Activated naive CD8-positive, alpha-beta T cell treated with anti-CD3 and anti-CD28 coated beads, Interleukin-2, amount 10 ng/mL, durations not matched to agents 7 days and 5 days (primary cell): ENCODE data around the gene PGAP6. TPM values are rescaled to one million over a fixed set of nuclear protein-coding genes. Genes with fewer than 3 reads are reported as not detected.

Experiments used
- ATAC-seq: fragments of 150-1000 bp; cut with Tn5 transposase; one replicate; pipeline ENCODE4 v1.10.0; 2021; ENCODE audit warnings: low read depth, moderate library complexity
- POLR2A ChIA-PET: fragments of 350-600 bp; sonication (Branson Sonifier 250); formaldehyde crosslinking; loops from one replicate; lab custom pipeline; 2021; ENCODE audit warnings: antibody characterized with exemption; lab: Charles Lee
- DNase-seq: peaks from one replicate; pipeline ENCODE4 v3.0.0; 2021
- H3K27ac Mint-ChIP-seq: one replicate; pipeline ENCODE4 v1.8.0; 2022; ENCODE audit warnings: mild to moderate bottlenecking, mixed read lengths
- H3K27me3 Mint-ChIP-seq: one replicate; pipeline ENCODE4 v1.8.0; 2022; ENCODE audit warnings: mild to moderate bottlenecking, moderate library complexity, mixed read lengths
- H3K36me3 Mint-ChIP-seq: one replicate; pipeline ENCODE4 v1.8.0; 2021; ENCODE audit warnings: mild to moderate bottlenecking, mixed read lengths
- H3K4me1 Mint-ChIP-seq: one replicate; pipeline ENCODE4 v1.8.0; 2021; ENCODE audit warnings: mixed read lengths
- H3K4me3 Mint-ChIP-seq: one replicate; pipeline ENCODE4 v1.8.0; 2022; ENCODE audit warnings: mild to moderate bottlenecking, moderate library complexity, mixed read lengths
- H3K9me3 Mint-ChIP-seq: one replicate; pipeline ENCODE4 v1.8.0; 2021; ENCODE audit warnings: mixed read lengths
- total RNA-seq, 2 experiments: library from RNA; stranded (reverse); gene quantifications; one replicate each; pipeline ENCODE4 v1.2.3, GENCODE V29; 2021

The PGAP6 gene
- total RNA-seq, 2 experiments from 2014 or later: 58.9 to 59.0 TPM

- Mint-ChIP-seq H3K4me3 (no peak overlapping the region), H3K36me3 (no peaks in the 10 kb centered on the region), H3K9me3 (no peaks in the 10 kb centered on the region), H3K4me1 (no peaks in the 10 kb centered on the region), H3K27ac (no peak overlapping the region), H3K27me3 (no peaks in the 10 kb centered on the region)
- POLR2A ChIA-PET: no interaction called here
- DNase-seq (no peak), ATAC-seq (no peak)
Observed at GRCh38 chr16:414395-415169, 32.8 kb upstream of the PGAP6 start.

GRCh38 chr16:411576-412265 is 29.9 kb upstream of the PGAP6 start:
- Mint-ChIP-seq H3K4me3 (no peak overlapping the region), H3K27ac (no peak overlapping the region), H3K27me3 (no peaks in the 10 kb centered on the region), H3K9me3 (no peaks in the 10 kb centered on the region), H3K36me3 (no peaks in the 10 kb centered on the region), H3K4me1 (no peaks in the 10 kb centered on the region)
- DNase-seq (no peak), ATAC-seq (no peak)
- POLR2A ChIA-PET: no interaction called here

- no peak for ATAC-seq
- no peaks in the 10 kb centered on the region for H3K27me3 Mint-ChIP-seq
Observed at GRCh38 chr16:410516-411178, 28.9 kb upstream of the PGAP6 start.

GRCh38 chr16:407253-407652 is 25.5 kb upstream of the PGAP6 start:
- Mint-ChIP-seq H3K27me3 (no peaks in the 10 kb centered on the region), H3K9me3 (no peaks in the 10 kb centered on the region), H3K4me1 (no peaks in the 10 kb centered on the region), H3K36me3 (no peaks in the 10 kb centered on the region), H3K27ac (no peak overlapping the region), H3K4me3 (no peak overlapping the region)
- POLR2A ChIA-PET: no interaction called here
- ATAC-seq (no peak), DNase-seq (no peak)

More at GRCh38 chr16:410516-411178, 28.9 kb upstream of the PGAP6 start:
- H3K4me1 Mint-ChIP-seq: no peaks in the 10 kb centered on the region
- no peak overlapping the region for H3K27ac Mint-ChIP-seq
- no peaks in the 10 kb centered on the region for H3K9me3 Mint-ChIP-seq
- H3K4me3 Mint-ChIP-seq: no peak overlapping the region
- DNase-seq: no peak
- POLR2A ChIA-PET: no interaction called here
- H3K36me3 Mint-ChIP-seq: no peaks in the 10 kb centered on the region

GRCh38 chr16:405548-406506 is 24.0 kb upstream of the PGAP6 start:
- Mint-ChIP-seq H3K9me3 (no peaks in the 10 kb centered on the region), H3K4me3 (no peak overlapping the region), H3K4me1 (no peaks in the 10 kb centered on the region), H3K36me3 (no peaks in the 10 kb centered on the region), H3K27ac (no peak overlapping the region), H3K27me3 (no peaks in the 10 kb centered on the region)
- POLR2A ChIA-PET: no interaction called here
- DNase-seq (no peak), ATAC-seq (no peak)

GRCh38 chr16:404971-405486 is 23.3 kb upstream of the PGAP6 start:
- POLR2A ChIA-PET: no interaction called here
- no peak overlapping the region for H3K27ac Mint-ChIP-seq
- no peak overlapping the region for H3K4me3 Mint-ChIP-seq
- H3K27me3 Mint-ChIP-seq: no peaks in the 10 kb centered on the region
- DNase-seq: no peak
- no peak for ATAC-seq
- no peaks in the 10 kb centered on the region for H3K36me3 Mint-ChIP-seq
- H3K9me3 Mint-ChIP-seq: no peaks in the 10 kb centered on the region
- peaks cover 7% of the 10 kb centered on the region for H3K4me1 Mint-ChIP-seq

- Mint-ChIP-seq H3K4me1 (peaks cover 8% of the 10 kb centered on the region), H3K4me3 (peak within 1 kb of the TSS; percentile 89), H3K9me3 (no peaks in the 10 kb centered on the region), H3K27ac (peak within 1 kb of the TSS; percentile 79), H3K27me3 (peaks cover 14% of the 10 kb centered on the region), H3K36me3 (no peaks in the 10 kb centered on the region)
- POLR2A ChIA-PET: interaction anchor here (0.6 to 2.4 kb wide), 5 partner anchors 19 to 318 kb away, joined by 3 to 14 read pairs (median 7); partner anchors contain the start of genes MRPL28, PGAP6 and RAB11FIP3
- ATAC-seq (peak; percentile 85), DNase-seq (peak; percentile 99)
Observed at GRCh38 chr16:401468-402348, 19.9 kb upstream of the PGAP6 start, which contains the start of gene DECR2. Gene DECR2 (plus strand): TSS chr16:401885. CDS start chr16:401964, 79 bp downstream.

GRCh38 chr16:400061-400591 is 18.3 kb upstream of the PGAP6 start:
- POLR2A ChIA-PET: interaction anchor here (1.2 to 2.4 kb wide), 4 partner anchors 17 to 319 kb away, joined by 3 to 14 read pairs (median 8); partner anchors contain the start of genes PGAP6 and RAB11FIP3
- ATAC-seq: no peak
- Mint-ChIP-seq H3K4me1 (peaks cover 10% of the 10 kb centered on the region), H3K36me3 (no peaks in the 10 kb centered on the region), H3K9me3 (no peaks in the 10 kb centered on the region), H3K27ac (peak overlapping the region; percentile 21), H3K27me3 (peaks cover 27% of the 10 kb centered on the region), H3K4me3 (peak overlapping the region; percentile 89)
- DNase-seq: peak; percentile 36

GRCh38 chr16:399340-400019 is 17.7 kb upstream of the PGAP6 start:
- H3K4me1 Mint-ChIP-seq: peaks cover 10% of the 10 kb centered on the region
- ATAC-seq (no peak), DNase-seq (no peak)
- H3K27ac Mint-ChIP-seq: no peak overlapping the region
- no peak overlapping the region for H3K4me3 Mint-ChIP-seq
- POLR2A ChIA-PET: interaction anchor here (1.2 kb wide), 1 partner anchor 171 kb away, joined by 3 read pairs; no protein-coding TSS in a partner anchor
- H3K9me3 Mint-ChIP-seq: no peaks in the 10 kb centered on the region
- peaks cover 29% of the 10 kb centered on the region for H3K27me3 Mint-ChIP-seq
- no peaks in the 10 kb centered on the region for H3K36me3 Mint-ChIP-seq

GRCh38 chr16:398561-399339 is 17.0 kb upstream of the PGAP6 start:
- peaks cover 29% of the 10 kb centered on the region for H3K27me3 Mint-ChIP-seq
- peaks cover 10% of the 10 kb centered on the region for H3K4me1 Mint-ChIP-seq
- no peak overlapping the region for H3K4me3 Mint-ChIP-seq
- no peak overlapping the region for H3K27ac Mint-ChIP-seq
- ATAC-seq (no peak), DNase-seq (peak; percentile 32)
- no peaks in the 10 kb centered on the region for H3K9me3 Mint-ChIP-seq
- POLR2A ChIA-PET: no interaction called here
- no peaks in the 10 kb centered on the region for H3K36me3 Mint-ChIP-seq
